ENCODE measurements around the gene AKAP6. TPM values are rescaled to one million over a fixed set of nuclear protein-coding genes. Genes with fewer than 3 reads are reported as not detected.

Gene AKAP6
- total RNA-seq, 1 experiment from 2014 or later = 1.1 TPM

GRCh38 chr14:32606301-32606700, 277.2 kb downstream of the AKAP6 start:
- Histone ChIP-seq H3K79me2 (ENCODE audit: insufficient read depth, low read length) (no peaks in the 10 kb centered on the region), H2AK5ac (ENCODE audit: insufficient read length, low read length) (no peak overlapping the region), H3T11ph (ENCODE audit: low read length) (no peak overlapping the region), H4K20me1 (ENCODE audit: control insufficient read depth, insufficient read depth, insufficient read length) (no peaks in the 10 kb centered on the region), H3K23me2 (ENCODE audit: insufficient read length, low read depth, low read length, poor library complexity, severe bottlenecking) (no peaks in the 10 kb centered on the region), H3K14ac (ENCODE audit: insufficient read depth, low read length) (no peak overlapping the region), H3K27ac (ENCODE audit: insufficient read length, low read depth, low read length) (no peak overlapping the region), H4K5ac (ENCODE audit: insufficient read length, low read depth, low read length) (no peak overlapping the region), H3K4me2 (ENCODE audit: insufficient read depth, insufficient read length, low read length) (no peak overlapping the region), H3K4ac (ENCODE audit: low read depth, low read length) (no peak overlapping the region), H3K27me3 (ENCODE audit: insufficient read depth, low read length) (no peaks in the 10 kb centered on the region), H2AFZ (ENCODE audit: low read length) (no peak overlapping the region), H2BK15ac (ENCODE audit: low read depth, low read length) (no peak overlapping the region), H2BK5ac (ENCODE audit: insufficient read length, low read length) (no peak overlapping the region), H3K23ac (ENCODE audit: insufficient read length, low read depth, low read length) (no peak overlapping the region), H3K18ac (ENCODE audit: insufficient read length, low read depth, low read length) (no peak overlapping the region), H3K56ac (ENCODE audit: insufficient read length, low read depth, low read length) (no peak overlapping the region), H3K79me1 (ENCODE audit: insufficient read depth, low read depth, low read length, poor library complexity, severe bottlenecking) (no peaks in the 10 kb centered on the region), H3K9me3 (ENCODE audit: control insufficient read depth, low read depth, low read length) (no peaks in the 10 kb centered on the region), H4K91ac (ENCODE audit: insufficient read length, low read depth, low read length) (no peak overlapping the region), H3K4me1 (ENCODE audit: insufficient read depth, low read length) (no peaks in the 10 kb centered on the region; the same call in 1 of the 2 replicates), H4K8ac (replicated peaks; ENCODE audit: insufficient read length, low read depth, low read length) (no peak overlapping the region), H3K9ac (ENCODE audit: extremely low read depth, insufficient read length, low read length) (no peak overlapping the region), H2BK12ac (ENCODE audit: insufficient read length, low read depth, low read length) (no peak overlapping the region), H2BK20ac (ENCODE audit: low read depth, low read length, poor library complexity, severe bottlenecking) (no peak overlapping the region), H2BK120ac (ENCODE audit: low read depth, low read length, poor library complexity, severe bottlenecking) (no peak overlapping the region)
- no peaks in the 10 kb centered on the region for H3K9me3 Mint-ChIP-seq
- H3K4me1 Mint-ChIP-seq = peaks cover 3 to 4% of the 10 kb centered on the region in 2 experiments; a peak in 1 of 4 replicates
- no peaks in the 10 kb centered on the region for H3K36me3 Mint-ChIP-seq (ENCODE audit: insufficient read depth in 1 of 3, low read depth in 3 of 3)
- no peak for DNase-seq
- no peak overlapping the region for H3K4me3 Mint-ChIP-seq
- no peak overlapping the region for H3K27ac Mint-ChIP-seq
- no CpG with 5 or more reads among the region's 2 CpGs for WGBS (ENCODE audit: extremely low coverage, insufficient read length, low lambda C conversion rate)
- no peak for TF ChIP-seq CTCF (conservative IDR thresholded peaks at IDR 0.05)
- no peaks in the 10 kb centered on the region for H3K27me3 Mint-ChIP-seq (ENCODE audit: low read depth)

All from H9 (cell line).